HCT116 (cell line): ENCODE data around the gene KIRREL3. TPM values are rescaled to one million over a fixed set of nuclear protein-coding genes. Genes with fewer than 3 reads are reported as not detected.

Source experiments
- ATAC-seq: fragments of 200-7000 bp; cut with Tn5 transposase; 2 replicates; pipeline ENCODE4 v1.9.1; 2020; ENCODE audit warnings: mild to moderate bottlenecking, moderate library complexity
- BruUV-seq: library from RNA; stranded (reverse); fragments of 400-500 nt; replicated peaks from 2 replicates; lab custom pipeline; 2021; lab: Mats Ljungman, UMichigan
- CTCF ChIA-PET: fragments of 300-600 bp; sonication (Branson Sonifier 250); formaldehyde crosslinking; loops from one replicate; lab custom pipeline; 2021; ENCODE audit warnings: antibody characterized with exemption; lab: Charles Lee
- POLR2A ChIA-PET: fragments of 300-600, 350-600 bp; sonication (Branson Sonifier 250); formaldehyde crosslinking; loops from one replicate; lab custom pipeline; 2021; ENCODE audit warnings: antibody characterized with exemption; lab: Charles Lee
- RAD21 ChIA-PET, 2 experiments: fragments of 300-600 bp; sonication (Branson Sonifier 250); formaldehyde crosslinking; loops; one replicate each; lab custom pipeline; 2023; ENCODE audit warnings: low total read pairs in 2 of 2; ENCODE audit not compliant: uncharacterized antibody in 2 of 2, unreplicated experiment in 2 of 2, low non-redundant PET in 1 of 2; lab: Charles Lee
- DNase-seq: peaks from one replicate; pipeline ENCODE4 v3.0.0-alpha.2; 2010; ENCODE audit warnings: low read depth, low spot score
- H2AFZ ChIP-seq: fragments of 200-600 bp; shearing (Covaris generic), sonication (generic); 2 replicates; pipeline ENCODE4 v1.6.1; 2017; ENCODE audit warnings: low read depth, mixed run types, mixed read lengths, antibody characterized with exemption, low read length; ENCODE audit not compliant: poor library complexity, severe bottlenecking
- H3K27ac ChIP-seq: 2 replicates; pipeline ENCODE4 v1.5.1; 2012; ENCODE audit warnings: low read depth, low read length
- H3K27me3 ChIP-seq: fragments of 200-600 bp; sonication (generic); 2 replicates; pipeline ENCODE4 v1.6.1; 2016; ENCODE audit warnings: mixed run types, low read length, mixed read lengths; ENCODE audit not compliant: insufficient read depth
- H3K36me3 ChIP-seq, 2 experiments: fragments of 200-500 bp in 1 of 2; fragments of 200-600 bp in 1 of 2; sonication (Bioruptor generic) in 1 of 2; sonication (generic) in 1 of 2; 2 replicates each; pipeline versions ENCODE4 v1.5.1 to v1.6.1; 2014 to 2016; ENCODE audit warnings: low read length in 2 of 2, inconsistent platforms in 1 of 2, mixed read lengths in 1 of 2, mixed run types in 1 of 2; ENCODE audit not compliant: insufficient read depth in 2 of 2, control insufficient read depth in 1 of 2
- H3K4me1 ChIP-seq, 2 experiments: fragments of 200-600 bp in 1 of 2; sonication (generic) in 1 of 2; 2 replicates each; pipeline versions ENCODE4 v1.5.1 to v1.6.1; 2012 to 2017; ENCODE audit warnings: low read length in 2 of 2, inconsistent platforms in 1 of 2, mild to moderate bottlenecking in 1 of 2, mixed read lengths in 1 of 2, mixed run types in 1 of 2, moderate library complexity in 1 of 2; ENCODE audit not compliant: insufficient read depth in 2 of 2, control insufficient read depth in 1 of 2
- H3K4me2 ChIP-seq: fragments of 200-600 bp; sonication (generic); 2 replicates; pipeline ENCODE4 v1.6.1; 2017; ENCODE audit warnings: mixed run types, low read length, mixed read lengths
- H3K4me3 ChIP-seq, 2 experiments: fragments of 200-600 bp in 1 of 2; sonication (generic) in 1 of 2; replicated peaks in 1 of 2; 2 replicates each; pipeline ENCODE4 v1.5.1; 2011 to 2016; ENCODE audit warnings: low read length in 2 of 2, control low read depth in 1 of 2, low read depth in 1 of 2, mild to moderate bottlenecking in 1 of 2, mixed read lengths in 1 of 2, mixed run types in 1 of 2
- H3K79me2 ChIP-seq: fragments of 200-600 bp; sonication (generic); 2 replicates; pipeline ENCODE4 v1.6.1; 2017; ENCODE audit warnings: mild to moderate bottlenecking, mixed run types, low read length, moderate library complexity, mixed read lengths; ENCODE audit not compliant: insufficient read depth
- H3K9ac ChIP-seq: fragments of 200-600 bp; sonication (generic); 2 replicates; pipeline ENCODE4 v1.6.1; 2016; ENCODE audit warnings: low read length, mixed read lengths
- H3K9me2 ChIP-seq: fragments of 200-600 bp; sonication (generic), shearing (Covaris generic); 2 replicates; pipeline ENCODE4 v1.6.1; 2017; ENCODE audit warnings: mixed run types, mild to moderate bottlenecking, moderate library complexity; ENCODE audit not compliant: insufficient read depth
- H3K9me3 ChIP-seq, 2 experiments: fragments of 200-500 bp in 1 of 2; fragments of 200-600 bp in 1 of 2; sonication (Bioruptor generic) in 1 of 2; sonication (generic) in 1 of 2; 2 replicates each; pipeline ENCODE4 v1.6.1; 2014 to 2017; ENCODE audit warnings: low read length in 2 of 2, mixed read lengths in 2 of 2, inconsistent platforms in 1 of 2, low read depth in 1 of 2, mild to moderate bottlenecking in 1 of 2, mixed run types in 1 of 2, moderate library complexity in 1 of 2; ENCODE audit not compliant: control insufficient read depth in 1 of 2, insufficient read depth in 1 of 2
- H4K20me1 ChIP-seq: fragments of 200-600 bp; sonication (generic), shearing (Covaris generic); 2 replicates; pipeline ENCODE4 v1.6.1; 2017; ENCODE audit warnings: mixed run types, mild to moderate bottlenecking, moderate library complexity; ENCODE audit not compliant: insufficient read depth
- ATF3 ChIP-seq: IDR thresholded peaks from 2 replicates; pipeline ENCODE4 v1.6.1; 2012
- CTCF ChIP-seq, 3 experiments: fragments of 200-600 bp in 1 of 3; sonication (generic) in 1 of 3; IDR thresholded peaks in 2 of 3; conservative IDR thresholded peaks in 1 of 3; 2 replicates each; pipeline ENCODE4 v1.5.1; 2012 to 2017; ENCODE audit warnings: low read depth in 2 of 3, low read length in 2 of 3, antibody characterized with exemption in 1 of 3, borderline replicate concordance in 1 of 3, control low read depth in 1 of 3, mild to moderate bottlenecking in 1 of 3, mixed read lengths in 1 of 3, mixed run types in 1 of 3, moderate library complexity in 1 of 3; ENCODE audit not compliant: insufficient read depth in 1 of 3
- POLR2A ChIP-seq: IDR thresholded peaks from 2 replicates; pipeline ENCODE4 v1.7.0; 2011; ENCODE audit warnings: borderline replicate concordance; ENCODE audit not compliant: insufficient read depth, insufficient read length; ENCODE audit errors: extremely low read depth
- ZFX ChIP-seq: fragments of 450-650 bp; IDR thresholded peaks from 2 replicates; pipeline ENCODE4 v1.6.1; 2017
- ZNF274 ChIP-seq: fragments of 200-500 bp; sonication (Bioruptor generic); IDR thresholded peaks from 2 replicates; pipeline ENCODE4 v1.6.1; 2014; ENCODE audit warnings: mild to moderate bottlenecking, low read depth, low read length, inconsistent platforms
- intact Hi-C: fragments of 100-400 bp; cut with micrococcal nuclease; formaldehyde crosslinking; loops from 2 replicates; pipeline ENCODE4 v1.10.0; 2022
- total RNA-seq: library from RNA; stranded (reverse); gene quantifications from one replicate; pipeline ENCODE4 v1.2.1, GENCODE V29; 2021; ENCODE audit not compliant: unreplicated experiment

The KIRREL3 gene
- total RNA-seq, 1 experiment from 2014 or later = not detected

DNA sequence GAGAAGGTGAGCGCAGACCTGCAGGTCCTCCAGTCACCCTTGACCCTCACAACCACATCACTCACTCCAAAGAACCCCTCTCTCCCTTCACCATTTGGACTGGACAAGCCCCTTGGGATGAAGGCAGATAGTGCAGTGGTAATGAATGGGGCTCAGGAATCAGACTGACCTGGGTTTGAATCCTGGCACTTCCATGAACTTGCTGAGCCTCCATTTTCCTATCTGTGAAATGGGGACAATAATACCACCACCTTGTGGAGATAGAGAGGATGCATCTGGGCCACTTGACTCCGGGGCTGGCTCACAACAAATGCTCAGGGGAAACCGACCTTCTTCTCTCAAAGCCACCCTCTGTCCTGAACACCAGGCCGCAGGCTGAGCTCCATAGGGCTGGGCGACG, 467.0 kb downstream of the KIRREL3 start:
- ATAC-seq (no peak), DNase-seq (no peak)
- ChIA-PET CTCF (no interaction called here), RAD21 (interaction anchor here in 1 of 2 experiments (0.7 kb wide), 1 partner anchor 94 kb away, joined by 5 read pairs; no protein-coding TSS in a partner anchor), POLR2A (no interaction called here)
- H3K4me3 ChIP-seq = no peak overlapping the region
- peaks cover 19% of the 10 kb centered on the region; the same call in 1 of the 2 replicates for H3K27me3 ChIP-seq
- no peaks in the 10 kb centered on the region for H3K79me2 ChIP-seq
- H3K9ac ChIP-seq = no peak overlapping the region
- TF ChIP-seq ZNF274 (no peak), CTCF (IDR thresholded peaks at IDR 0.05 in 2 of 3, conservative IDR thresholded peaks at IDR 0.05 in 1 of 3; ENCODE audit: borderline replicate concordance in 1 of 3, insufficient read depth in 1 of 3, low read depth in 2 of 3, low read length in 2 of 3) (0 out of 6 replicates have a peak, but pooled peaks of 1 of the 3 experiments have one; percentile 9)
- intact Hi-C loops = no loop called here
- H3K4me1 ChIP-seq = no peaks in the 10 kb centered on the region
- no peaks in the 10 kb centered on the region for H3K36me3 ChIP-seq
- H3K27ac ChIP-seq = no peak overlapping the region
- no peaks in the 10 kb centered on the region for H3K9me2 ChIP-seq
- H3K9me3 ChIP-seq = no peaks in the 10 kb centered on the region
- H3K4me2 ChIP-seq = no peak overlapping the region
- BruUV-seq = no TSS peak
- H2AFZ ChIP-seq = no peak overlapping the region
- no peaks in the 10 kb centered on the region for H4K20me1 ChIP-seq

- RAD21 ChIA-PET = no interaction called here
These were observed 470.2 kb downstream of the KIRREL3 start for GRCh38 chr11:126530416-126530815.

More at GRCh38 chr11:126530416-126530815, 470.2 kb downstream of the KIRREL3 start:
- TF ChIP-seq ZFX (no peak), CTCF (IDR thresholded peaks at IDR 0.05 in 2 of 3, conservative IDR thresholded peaks at IDR 0.05 in 1 of 3; ENCODE audit: borderline replicate concordance in 1 of 3, insufficient read depth in 1 of 3, low read depth in 2 of 3, low read length in 2 of 3) (no peak), POLR2A (no peak), ATF3 (no peak)
- BruUV-seq = no TSS peak
- peaks cover 28% of the 10 kb centered on the region for H3K27me3 ChIP-seq
- H2AFZ ChIP-seq = no peak overlapping the region
- ATAC-seq = no peak
- ChIA-PET POLR2A (no interaction called here), CTCF (no interaction called here)
- no peaks in the 10 kb centered on the region for H4K20me1 ChIP-seq
- no peaks in the 10 kb centered on the region for H3K79me2 ChIP-seq
- no peak for DNase-seq
- intact Hi-C loops = no loop called here
- H3K36me3 ChIP-seq = no peaks in the 10 kb centered on the region
- H3K4me3 ChIP-seq = no peak overlapping the region
- H3K4me1 ChIP-seq = no peaks in the 10 kb centered on the region
- no peaks in the 10 kb centered on the region for H3K9me3 ChIP-seq
- H3K9me2 ChIP-seq = no peaks in the 10 kb centered on the region
- H3K4me2 ChIP-seq = no peak overlapping the region
- H3K9ac ChIP-seq = no peak overlapping the region
- no peak overlapping the region for H3K27ac ChIP-seq
